SK-N-SH treated with all-trans-retinoic acid at 6 μM for 48 hours (cell line): ENCODE results near the gene MACF1.

Experiments
- ARNTL ChIP-seq: fragments of 450-650 bp; formaldehyde crosslinking; IDR thresholded peaks from 2 replicates; pipeline ENCODE4 v1.5.0; 2020; ENCODE audit warnings: low read depth, mild to moderate bottlenecking, moderate library complexity, borderline replicate concordance
- CSDC2 ChIP-seq: fragments of 250-450 bp; sonication (Bioruptor Pico); IDR thresholded peaks from 2 replicates; pipeline ENCODE4 v1.5.0; 2020; ENCODE audit warnings: mild to moderate bottlenecking, moderate library complexity
- OSR1 ChIP-seq: fragments of 250-450 bp; sonication (Bioruptor Pico); IDR thresholded peaks from 2 replicates; pipeline ENCODE4 v1.8.0; 2022; ENCODE audit warnings: moderate library complexity, mild to moderate bottlenecking, inconsistent platforms
- PATZ1 ChIP-seq: fragments of 250-450 bp; sonication (Bioruptor Pico); IDR thresholded peaks from 2 replicates; pipeline ENCODE4 v1.8.0; 2020; ENCODE audit warnings: mild to moderate bottlenecking, moderate library complexity, borderline replicate concordance
- PPARA ChIP-seq: fragments of 250-450 bp; sonication (Bioruptor Pico); IDR thresholded peaks from 2 replicates; pipeline ENCODE4 v1.5.0; 2020; ENCODE audit warnings: mild to moderate bottlenecking, borderline replicate concordance
- SNAI2 ChIP-seq: fragments of 250-450 bp; sonication (Bioruptor Pico); IDR thresholded peaks from 2 replicates; pipeline ENCODE4 v1.5.0; 2020; ENCODE audit warnings: mild to moderate bottlenecking, moderate library complexity
- TSHZ2 ChIP-seq: fragments of 250-450 bp; sonication (Bioruptor Pico); IDR thresholded peaks from 2 replicates; pipeline ENCODE4 v1.5.0; 2020; ENCODE audit warnings: mild to moderate bottlenecking, moderate library complexity
- ZFP3 ChIP-seq: fragments of 250-450 bp; sonication (Bioruptor Pico); IDR thresholded peaks from 2 replicates; pipeline ENCODE4 v1.5.0; 2020; ENCODE audit warnings: mild to moderate bottlenecking, moderate library complexity
- ZNF8 ChIP-seq: fragments of 450-650 bp; formaldehyde crosslinking; IDR thresholded peaks from 2 replicates; pipeline ENCODE4 v1.5.0; 2020; ENCODE audit warnings: mild to moderate bottlenecking, moderate library complexity
- TF ChIP-seq, protein P1 (sequence below): fragments of 250-450 bp; sonication (Bioruptor Pico); IDR thresholded peaks from 2 replicates; pipeline ENCODE4 v1.5.1; 2020; ENCODE audit warnings: low read depth, mild to moderate bottlenecking, moderate library complexity

DNA sequence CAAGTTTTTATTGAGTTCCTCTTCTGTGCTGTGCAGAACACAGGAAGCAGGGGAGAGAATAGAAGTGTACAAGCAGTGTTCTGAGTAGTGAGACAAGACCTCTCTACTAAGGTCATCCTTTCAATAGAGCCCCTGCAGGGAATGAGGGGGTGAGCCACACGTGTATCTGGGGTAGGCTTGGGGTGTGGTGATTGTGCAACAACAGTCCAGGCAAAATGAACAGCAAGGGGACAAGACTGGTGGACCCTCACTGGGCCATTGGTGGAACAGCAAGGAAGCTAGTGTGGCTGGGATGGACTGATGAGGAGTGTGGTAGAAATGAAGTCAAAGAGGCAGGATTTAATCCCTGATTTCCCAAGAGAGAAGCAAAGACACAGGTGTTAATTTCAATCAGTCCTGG, 278.8 kb downstream of the MACF1 start:
- TF ChIP-seq, protein P1, sequence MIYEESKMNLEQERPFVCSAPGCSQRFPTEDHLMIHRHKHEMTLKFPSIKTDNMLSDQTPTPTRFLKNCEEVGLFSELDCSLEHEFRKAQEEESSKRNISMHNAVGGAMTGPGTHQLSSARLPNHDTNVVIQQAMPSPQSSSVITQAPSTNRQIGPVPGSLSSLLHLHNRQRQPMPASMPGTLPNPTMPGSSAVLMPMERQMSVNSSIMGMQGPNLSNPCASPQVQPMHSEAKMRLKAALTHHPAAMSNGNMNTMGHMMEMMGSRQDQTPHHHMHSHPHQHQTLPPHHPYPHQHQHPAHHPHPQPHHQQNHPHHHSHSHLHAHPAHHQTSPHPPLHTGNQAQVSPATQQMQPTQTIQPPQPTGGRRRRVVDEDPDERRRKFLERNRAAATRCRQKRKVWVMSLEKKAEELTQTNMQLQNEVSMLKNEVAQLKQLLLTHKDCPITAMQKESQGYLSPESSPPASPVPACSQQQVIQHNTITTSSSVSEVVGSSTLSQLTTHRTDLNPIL (CRISPR knock-in tag) = no peak
- no peak for TF ChIP-seq PATZ1 (CRISPR knock-in tag)
- no peak for TF ChIP-seq ZNF8 (CRISPR knock-in tag)
- TF ChIP-seq PPARA (CRISPR knock-in tag) = no peak
- no peak for TF ChIP-seq OSR1 (CRISPR knock-in tag)
- no peak for TF ChIP-seq ZFP3 (CRISPR knock-in tag)
- TF ChIP-seq TSHZ2 (CRISPR knock-in tag) = no peak
- TF ChIP-seq SNAI2 (CRISPR knock-in tag) = no peak
- no peak for TF ChIP-seq CSDC2
- TF ChIP-seq ARNTL (CRISPR knock-in tag) = no peak
